Measurements from ENCODE around the gene AJAP1. TPM values are rescaled to one million over a fixed set of nuclear protein-coding genes. Genes with fewer than 3 reads are reported as not detected.
A peak's percentile ranks its signal among the peaks of the same experiment; 100 is the strongest.

The AJAP1 gene
- total and polyA plus RNA-seq, 2 of the 8 experiments (the other 6 are each of a cell fraction or from before 2014, with no cell fraction given): 1.9 to 6.2 TPM

- FAIRE-seq (no peak), DNase-seq (ENCODE audit: low read depth in 1 of 2, low spot score in 2 of 2) (peak in 1 of 2 experiments; percentile 84)
- WGBS, 2 experiments (ENCODE audit: extremely low coverage in 1 of 2, insufficient coverage in 1 of 2, insufficient read length in 1 of 2, insufficient replicate concordance in 2 of 2, low coverage in 1 of 2, low lambda C conversion rate in 2 of 2, missing lambda C conversion rate in 1 of 2): 1% methylated on average over 39 of the region's 78 CpGs; no CpG with 5 or more reads in 1 of the 2 experiments
- Histone ChIP-seq H3K23me2 (ENCODE audit: low read depth, low read length) (peaks cover 15% of the 10 kb centered on the region; the same call in 1 of the 2 replicates), H2BK20ac (ENCODE audit: low read length) (no peak overlapping the region), H2AFZ (ENCODE audit: low read length) (no peak overlapping the region), H4K20me1 (replicated peaks in 1 of 2; ENCODE audit: control insufficient read depth in 1 of 2, insufficient read depth in 2 of 2, low read length in 2 of 2) (peaks cover 3 to 13% of the 10 kb centered on the region in 2 experiments), H3K27me3 (replicated peaks in 1 of 4; ENCODE audit: control insufficient read depth in 3 of 4, extremely low read depth in 1 of 4, insufficient read depth in 3 of 4, low read length in 3 of 4) (peaks cover 28 to 61% (median 56%) of the 10 kb centered on the region in 4 experiments), H4K91ac (replicated peaks; ENCODE audit: insufficient read length, low read length) (no peak overlapping the region), H3K14ac (ENCODE audit: insufficient read length) (no peak overlapping the region), H3K4me3 (ENCODE audit: extremely low read depth in 1 of 4, insufficient read depth in 2 of 4, low read depth in 3 of 4, low read length in 4 of 4) (peak overlapping the region; percentile 45 to 66 (median 50); a peak in 7 of 8 replicates), H2BK12ac (ENCODE audit: low read depth, low read length) (no peak overlapping the region), H3K56ac (replicated peaks; ENCODE audit: insufficient read length, low read depth, low read length) (no peak overlapping the region), H3K4me2 (ENCODE audit: insufficient read depth in 1 of 2, low read depth in 2 of 2, low read length in 2 of 2) (peak overlapping the region; percentile 64 to 66), H3K79me2 (ENCODE audit: control insufficient read depth in 1 of 2, insufficient read depth in 2 of 2, low read length in 2 of 2) (peaks cover 0 to 13% of the 10 kb centered on the region in 2 experiments; a peak in 2 of 4 replicates), H2BK120ac (replicated peaks; ENCODE audit: low read depth, low read length) (no peak overlapping the region), H4K8ac (ENCODE audit: extremely low read depth, insufficient read depth, low read length) (peak overlapping the region; percentile 31), H4K5ac (ENCODE audit: insufficient read length, low read depth, low read length) (no peak overlapping the region), H3K18ac (ENCODE audit: extremely low read depth, low read length) (no peak overlapping the region), H3K79me1 (ENCODE audit: low read depth, low read length) (no peaks in the 10 kb centered on the region), H3K4me1 (replicated peaks in 1 of 4; ENCODE audit: control insufficient read depth in 3 of 4, insufficient read depth in 4 of 4, low read length in 3 of 4) (peaks cover 8 to 34% (median 23%) of the 10 kb centered on the region in 4 experiments), H2BK15ac (ENCODE audit: low read length) (no peak overlapping the region), H3K4ac (replicated peaks; ENCODE audit: insufficient read length, low read depth, low read length) (no peak overlapping the region), H3K23ac (ENCODE audit: insufficient read length) (no peak overlapping the region), H2BK5ac (ENCODE audit: low read depth, low read length) (no peak overlapping the region), H3K9ac (replicated peaks in 1 of 4; ENCODE audit: extremely low read depth in 1 of 4, low read depth in 3 of 4, low read length in 3 of 4) (no peak overlapping the region), H3K27ac (ENCODE audit: low read depth, low read length) (no peak overlapping the region), H2AK5ac (ENCODE audit: low read depth, low read length) (no peak overlapping the region), H3K36me3 (ENCODE audit: control insufficient read depth in 2 of 4, insufficient read depth in 4 of 4, low read length in 3 of 4) (no peaks in the 10 kb centered on the region), H3K9me3 (ENCODE audit: insufficient read depth in 2 of 2, low read depth in 1 of 2, low read length in 1 of 2) (no peaks in the 10 kb centered on the region; a peak in 1 of 4 replicates)
- CTCF ChIA-PET (ENCODE audit: partially characterized antibody): interaction anchor here (0.6 to 7.1 kb wide), 40 partner anchors 9 to 943 kb away, joined by 3 to 51 read pairs (median 4); no protein-coding TSS in a partner anchor
- POLR2A ChIA-PET (ENCODE audit: partially characterized antibody): no interaction called here
- TF ChIP-seq KDM4A (IDR thresholded peaks at IDR 0.05; ENCODE audit: low read depth, low read length, severe bottlenecking) (peak; percentile 54), EZH2 (IDR thresholded peaks at IDR 0.05; ENCODE audit: low read depth, low read length, severe bottlenecking) (peak; percentile 76), POU5F1 (IDR thresholded peaks at IDR 0.05; ENCODE audit: low read depth, low read length) (no peak), SIX5 (IDR thresholded peaks at IDR 0.05; ENCODE audit: low read depth, low read length) (no peak), YY1 (IDR thresholded peaks at IDR 0.05; ENCODE audit: low read depth, low read length) (no peak), ATF2 (IDR thresholded peaks at IDR 0.05; ENCODE audit: low read length) (no peak), HDAC6 (IDR thresholded peaks at IDR 0.05; ENCODE audit: low read depth, low read length) (no peak), EGR1 (IDR thresholded peaks at IDR 0.05; ENCODE audit: borderline replicate concordance, low read depth, low read length) (no peak)
Measured at GRCh38 chr1:4655674-4656532, 1.5 kb downstream of the AJAP1 start.

All from H1 (cell line).